Mononuclear cell (primary cell): Measurements from ENCODE around the gene RSPRY1. TPM values are rescaled to one million over a fixed set of nuclear protein-coding genes. Genes with fewer than 3 reads are reported as not detected.
A peak's percentile ranks its signal among the peaks of the same experiment; 100 is the strongest.

ENCODE experiments used
- H3K27me3 ChIP-seq: 2 replicates; pipeline ENCODE4 v1.6.0; 2011; ENCODE audit warnings: low read length, control low read depth; ENCODE audit not compliant: insufficient read depth
- H3K4me1 ChIP-seq: 2 replicates; pipeline ENCODE4 v1.5.1; 2011; ENCODE audit warnings: mild to moderate bottlenecking, low read length, control low read depth; ENCODE audit not compliant: insufficient read depth
- H3K4me3 ChIP-seq: 2 replicates; pipeline ENCODE4 v1.5.1; 2011; ENCODE audit warnings: mild to moderate bottlenecking, low read length, moderate library complexity
- H3K9me3 ChIP-seq: 2 replicates; pipeline ENCODE4 v1.5.1; 2011; ENCODE audit warnings: low read depth, mild to moderate bottlenecking, control low read depth, low read length
- total RNA-seq: library from RNA; depleted of rRNA; stranded (reverse); fragments of >200 nt; gene quantifications from one replicate; pipeline ENCODE4 v1.2.3, GENCODE V29; 2012

Gene RSPRY1
- total RNA-seq, 1 donor = 25.4 TPM

DNA sequence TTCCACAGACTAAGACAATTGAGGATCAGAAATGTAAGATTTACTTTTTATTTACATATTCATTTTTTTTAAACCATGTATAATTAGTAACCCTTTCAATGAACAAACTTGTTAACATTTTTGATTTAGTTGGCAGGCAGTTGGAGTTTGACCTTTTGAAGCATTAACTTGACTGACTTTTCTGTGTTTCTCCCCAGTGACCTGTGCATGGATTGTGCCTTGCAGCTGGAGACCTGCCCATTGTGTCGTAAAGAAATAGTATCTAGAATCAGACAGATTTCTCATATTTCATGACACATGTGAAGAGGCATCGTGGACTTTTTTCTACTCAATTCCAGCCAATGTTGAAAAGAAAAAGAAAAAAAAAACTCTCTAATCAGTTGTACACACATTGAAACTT is 52.6 kb downstream of the RSPRY1 start:
- Histone ChIP-seq H3K4me1 (peaks cover 19% of the 10 kb centered on the region), H3K4me3 (no peak overlapping the region), H3K9me3 (no peaks in the 10 kb centered on the region), H3K27me3 (no peaks in the 10 kb centered on the region)

DNA sequence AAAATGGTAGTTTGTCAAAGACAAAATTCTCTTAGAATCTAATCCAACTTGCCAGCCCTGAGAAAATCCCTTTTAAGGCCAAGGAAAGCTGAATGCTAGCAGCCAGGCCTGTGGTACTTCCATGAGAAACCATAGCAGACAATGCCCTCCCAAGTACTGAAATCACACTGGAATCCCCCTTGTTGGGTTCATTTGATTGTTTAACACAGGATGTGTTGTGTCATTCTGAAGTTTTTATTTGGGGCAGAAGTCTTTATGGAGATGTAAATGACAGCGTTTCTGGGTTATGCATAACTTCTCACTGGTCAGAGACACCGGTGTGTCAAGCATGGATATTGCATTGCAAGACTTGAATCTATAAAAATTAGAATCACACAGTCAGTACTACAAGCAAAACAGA is 53.0 kb downstream of the RSPRY1 start:
- peaks cover 21% of the 10 kb centered on the region for H3K4me1 ChIP-seq
- H3K9me3 ChIP-seq = no peaks in the 10 kb centered on the region
- H3K27me3 ChIP-seq = no peaks in the 10 kb centered on the region
- H3K4me3 ChIP-seq = no peak overlapping the region

DNA sequence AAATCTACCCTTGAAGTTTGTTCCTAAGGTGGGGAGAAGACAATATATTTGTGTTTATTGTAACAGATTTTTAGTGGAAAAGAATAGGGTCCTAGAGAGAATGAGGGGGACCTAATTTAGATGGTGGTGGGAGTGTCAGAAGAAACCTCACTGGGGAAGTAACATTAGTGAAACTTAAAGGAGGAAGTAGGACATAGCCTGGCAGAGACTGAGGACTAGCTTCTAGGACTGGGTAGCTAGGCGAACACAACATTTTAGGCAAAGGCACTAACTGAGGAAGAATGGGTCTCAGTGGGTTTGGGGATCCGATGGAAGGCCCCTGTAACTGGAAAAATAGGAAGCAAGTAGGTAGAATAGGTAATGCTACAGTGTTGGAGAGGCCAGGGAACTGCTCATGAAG is 54.7 kb downstream of the RSPRY1 start:
- Histone ChIP-seq H3K4me1 (peaks cover 24% of the 10 kb centered on the region), H3K4me3 (no peak overlapping the region), H3K27me3 (no peaks in the 10 kb centered on the region), H3K9me3 (no peaks in the 10 kb centered on the region)

DNA sequence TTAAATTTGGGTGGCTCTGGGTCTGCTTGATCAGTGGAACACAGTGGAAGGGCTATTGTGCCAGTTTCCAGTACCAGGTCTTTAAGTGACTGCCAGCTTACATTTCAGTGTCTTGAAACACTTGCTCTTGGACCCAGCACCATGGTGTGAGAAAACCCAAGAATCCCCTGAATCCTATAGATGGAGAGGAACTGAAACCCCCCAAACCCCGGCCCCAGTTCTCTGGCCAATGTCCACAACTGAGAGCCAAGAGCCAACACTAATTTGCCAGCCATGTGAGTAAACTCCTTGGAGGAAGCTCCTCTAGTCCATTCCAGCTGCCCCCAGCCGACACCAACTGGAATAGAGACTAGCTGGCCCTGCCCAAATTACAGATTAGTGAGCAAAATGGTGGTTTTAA is 56.5 kb downstream of the RSPRY1 start:
- Histone ChIP-seq H3K27me3 (no peaks in the 10 kb centered on the region), H3K9me3 (no peaks in the 10 kb centered on the region), H3K4me3 (no peak overlapping the region), H3K4me1 (peaks cover 27% of the 10 kb centered on the region)

DNA sequence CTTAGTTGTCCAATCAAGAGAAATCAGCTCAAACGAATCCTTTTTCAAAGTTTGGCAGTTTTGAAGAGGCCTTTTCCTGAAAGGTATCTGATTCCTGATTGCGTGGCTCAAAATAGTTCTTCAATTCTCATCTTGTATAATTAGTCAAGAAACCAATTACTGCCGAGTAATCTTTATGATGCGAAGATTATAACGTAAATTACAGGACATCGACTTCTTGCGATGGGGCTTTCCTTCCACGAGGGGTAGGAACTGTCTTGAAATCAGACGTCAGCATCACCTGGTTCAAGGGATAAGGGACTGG is 58.3 kb downstream of the RSPRY1 start:
- peak overlapping the region; percentile 67 for H3K4me3 ChIP-seq
- no peaks in the 10 kb centered on the region for H3K9me3 ChIP-seq
- H3K4me1 ChIP-seq = peaks cover 27% of the 10 kb centered on the region
- H3K27me3 ChIP-seq = no peaks in the 10 kb centered on the region

DNA sequence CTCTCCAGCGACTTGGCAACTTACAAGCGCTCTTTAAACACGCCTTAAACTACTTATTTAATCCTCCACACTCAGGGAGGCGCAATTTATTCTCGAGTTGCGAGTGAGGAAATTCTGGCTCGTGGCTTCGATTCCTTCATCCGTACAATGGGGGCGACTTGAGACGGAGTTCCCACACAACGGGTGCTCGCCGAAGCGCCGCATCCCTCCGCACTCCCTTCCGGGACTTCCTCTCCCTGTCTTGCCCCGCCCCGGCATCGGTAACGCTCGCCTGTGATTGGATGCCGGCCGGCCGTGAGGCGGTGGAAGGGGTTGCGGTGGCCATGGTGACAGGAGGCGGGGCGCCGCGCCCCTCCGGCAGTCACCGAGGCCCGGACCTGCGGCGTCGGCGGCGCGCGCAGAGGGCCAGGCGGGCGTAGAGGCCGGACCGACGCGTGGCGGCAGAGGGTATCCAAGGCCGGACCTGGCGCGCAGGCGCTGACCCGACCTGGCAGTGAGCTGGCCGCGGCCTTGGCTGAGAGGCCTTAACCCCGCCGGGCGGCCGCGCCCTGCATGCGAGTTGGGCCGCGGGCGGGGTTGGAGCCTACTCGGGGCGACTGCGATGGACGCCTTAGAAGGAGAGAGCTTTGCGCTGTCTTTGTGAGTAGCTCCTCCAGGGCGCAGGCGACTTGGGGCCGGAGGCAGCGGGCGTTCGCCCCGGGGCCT is 58.8 kb downstream of the RSPRY1 start, which contains the start of gene ARL2BP:
Gene ARL2BP, plus strand, starts transcription at position 493 of the 705 bp plus-strand sequence. Its CDS starts 109 bp downstream, at position 602.
- Histone ChIP-seq H3K9me3 (no peaks in the 10 kb centered on the region), H3K27me3 (no peaks in the 10 kb centered on the region), H3K4me3 (peak within 1 kb of the TSS; percentile 67), H3K4me1 (peaks cover 27% of the 10 kb centered on the region)

DNA sequence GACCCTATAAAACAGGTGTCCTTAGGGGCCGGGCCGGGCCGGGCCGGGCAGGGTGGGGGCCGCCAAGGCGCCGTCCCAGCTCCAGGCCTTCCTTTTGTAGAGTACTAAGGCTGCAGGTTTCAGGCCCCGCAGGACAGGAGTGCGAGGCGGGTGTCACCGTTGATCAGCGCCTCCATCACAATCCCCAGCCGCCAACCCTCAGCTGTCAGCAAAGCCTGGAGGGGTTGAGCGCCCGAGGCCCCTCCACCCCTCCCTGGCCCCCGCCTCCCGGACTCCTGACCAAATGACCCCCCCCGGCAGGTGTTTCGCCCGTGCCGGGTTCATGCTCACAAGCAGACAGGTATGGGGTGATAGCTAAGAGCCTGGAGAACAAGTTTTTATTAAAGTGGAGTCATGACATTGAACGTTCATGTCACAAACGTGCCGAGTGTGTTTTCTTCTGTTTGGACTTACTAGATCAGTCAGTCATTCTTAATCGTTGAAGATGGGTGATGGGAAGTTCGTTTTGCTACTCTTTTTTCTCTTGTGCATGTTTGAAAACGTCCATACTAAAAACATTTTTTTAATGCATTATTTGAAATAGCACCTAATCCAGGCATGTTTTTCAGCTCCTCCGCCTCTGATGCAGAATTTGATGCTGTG is 59.5 kb downstream of the RSPRY1 start:
- peak overlapping the region; percentile 67 for H3K4me3 ChIP-seq
- H3K4me1 ChIP-seq = peaks cover 25% of the 10 kb centered on the region
- no peaks in the 10 kb centered on the region for H3K9me3 ChIP-seq
- H3K27me3 ChIP-seq = no peaks in the 10 kb centered on the region

DNA sequence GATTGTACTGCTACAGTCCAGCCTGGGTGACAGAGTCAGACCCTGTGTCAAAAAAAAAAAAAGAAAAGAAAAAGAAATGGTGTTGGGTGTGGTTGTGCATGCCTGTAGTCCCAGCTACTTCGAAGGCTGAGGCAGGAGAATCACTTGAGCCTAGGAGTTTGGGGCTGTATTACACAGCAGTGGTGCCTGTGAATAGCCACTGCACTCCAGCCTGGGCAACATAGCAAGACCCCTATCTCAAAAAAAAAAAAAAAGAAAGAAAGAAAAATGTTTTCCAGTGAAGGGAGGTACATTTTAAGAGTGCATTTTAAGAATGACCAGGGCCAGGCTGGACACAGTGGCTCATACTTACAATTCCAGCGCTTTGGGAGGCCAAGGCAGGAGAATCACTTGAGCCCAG is 65.2 kb downstream of the RSPRY1 start:
- Histone ChIP-seq H3K27me3 (no peaks in the 10 kb centered on the region), H3K9me3 (no peaks in the 10 kb centered on the region), H3K4me1 (no peaks in the 10 kb centered on the region), H3K4me3 (no peak overlapping the region)

DNA sequence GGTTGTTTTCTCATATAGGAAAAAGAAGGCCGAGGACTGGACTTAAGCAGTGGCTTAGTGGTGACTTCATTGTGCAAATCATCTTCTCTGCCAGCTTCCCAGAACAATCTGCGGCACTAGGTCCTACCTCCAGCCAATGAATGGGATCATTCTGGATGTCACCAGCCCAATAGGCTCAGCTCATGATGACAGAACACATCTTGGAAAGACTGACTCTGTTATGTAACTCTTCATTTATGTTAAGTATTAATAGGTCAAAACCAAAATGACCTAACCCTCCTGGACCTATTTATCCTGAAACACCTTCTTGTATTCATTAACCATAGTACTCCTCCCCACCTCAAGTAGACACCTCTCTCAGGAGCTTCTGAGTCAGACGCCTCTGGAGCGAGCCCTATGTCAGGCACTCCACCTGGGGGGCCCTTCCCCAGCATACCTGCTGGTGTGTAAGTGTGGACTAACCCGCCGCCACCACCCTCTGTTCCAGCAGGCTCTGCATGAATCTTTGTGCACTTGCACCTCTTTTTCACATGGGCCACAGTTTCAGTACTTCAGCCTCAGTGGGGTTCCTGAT is 66.1 kb downstream of the RSPRY1 start:
- Histone ChIP-seq H3K4me1 (no peaks in the 10 kb centered on the region), H3K9me3 (no peaks in the 10 kb centered on the region), H3K27me3 (no peaks in the 10 kb centered on the region), H3K4me3 (no peak overlapping the region)

DNA sequence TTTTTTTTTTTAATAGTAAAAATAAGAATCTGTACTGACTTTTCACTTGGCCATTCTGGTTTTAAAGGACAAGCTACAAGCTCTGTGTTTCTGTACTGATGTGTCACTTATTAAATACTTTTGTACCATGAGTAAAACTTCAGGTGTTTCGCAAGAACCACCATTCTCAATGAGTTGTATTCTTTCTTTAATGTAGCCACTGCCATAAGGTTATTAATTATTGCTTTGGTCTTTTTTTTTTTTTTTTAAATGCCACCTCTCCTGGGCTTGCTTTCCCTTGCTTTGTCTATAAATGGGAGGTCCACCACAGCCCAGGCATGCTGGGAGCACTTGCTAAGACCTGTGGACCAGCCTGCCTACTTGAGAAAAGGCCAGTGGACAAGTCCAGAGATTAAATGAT is 67.3 kb downstream of the RSPRY1 start:
- Histone ChIP-seq H3K4me3 (no peak overlapping the region), H3K27me3 (no peaks in the 10 kb centered on the region), H3K4me1 (no peaks in the 10 kb centered on the region), H3K9me3 (no peaks in the 10 kb centered on the region)

DNA sequence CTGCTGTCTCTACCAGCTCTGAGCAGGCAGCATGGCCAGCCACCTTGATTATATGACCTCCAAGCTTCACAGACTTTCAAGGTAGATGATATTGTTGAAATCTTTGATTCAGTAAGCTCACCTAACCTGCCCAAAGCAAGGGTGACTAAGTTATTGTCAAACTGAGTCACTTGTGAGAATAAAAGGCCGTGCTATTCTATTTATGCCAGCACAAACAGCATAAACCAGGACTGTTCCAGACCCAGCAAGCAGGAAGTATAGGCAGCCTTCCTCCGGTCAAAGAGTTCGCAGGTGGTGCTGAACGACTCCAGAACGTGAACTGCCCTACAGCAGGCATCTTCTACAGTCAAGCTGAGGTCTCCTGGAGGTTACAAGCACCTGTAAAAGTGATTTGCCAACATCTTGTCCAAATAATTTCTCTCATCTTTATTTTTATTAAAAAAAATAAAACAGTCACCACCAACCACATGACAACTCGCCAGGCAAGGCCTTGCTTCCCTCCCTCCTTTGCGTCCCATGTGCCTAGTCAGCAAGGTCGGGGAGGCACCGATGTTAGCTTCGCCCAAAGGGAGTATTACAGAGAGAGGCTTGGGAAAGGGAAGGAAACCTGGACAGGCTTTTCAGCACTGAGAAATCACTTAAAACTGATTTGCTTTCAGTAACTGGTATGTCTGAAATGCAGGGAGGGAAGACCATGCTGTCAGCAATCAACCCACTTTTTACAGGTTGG is 69.7 kb downstream of the RSPRY1 start:
- H3K4me1 ChIP-seq = peaks cover 6% of the 10 kb centered on the region
- no peak overlapping the region for H3K4me3 ChIP-seq
- H3K27me3 ChIP-seq = no peaks in the 10 kb centered on the region
- no peaks in the 10 kb centered on the region for H3K9me3 ChIP-seq

DNA sequence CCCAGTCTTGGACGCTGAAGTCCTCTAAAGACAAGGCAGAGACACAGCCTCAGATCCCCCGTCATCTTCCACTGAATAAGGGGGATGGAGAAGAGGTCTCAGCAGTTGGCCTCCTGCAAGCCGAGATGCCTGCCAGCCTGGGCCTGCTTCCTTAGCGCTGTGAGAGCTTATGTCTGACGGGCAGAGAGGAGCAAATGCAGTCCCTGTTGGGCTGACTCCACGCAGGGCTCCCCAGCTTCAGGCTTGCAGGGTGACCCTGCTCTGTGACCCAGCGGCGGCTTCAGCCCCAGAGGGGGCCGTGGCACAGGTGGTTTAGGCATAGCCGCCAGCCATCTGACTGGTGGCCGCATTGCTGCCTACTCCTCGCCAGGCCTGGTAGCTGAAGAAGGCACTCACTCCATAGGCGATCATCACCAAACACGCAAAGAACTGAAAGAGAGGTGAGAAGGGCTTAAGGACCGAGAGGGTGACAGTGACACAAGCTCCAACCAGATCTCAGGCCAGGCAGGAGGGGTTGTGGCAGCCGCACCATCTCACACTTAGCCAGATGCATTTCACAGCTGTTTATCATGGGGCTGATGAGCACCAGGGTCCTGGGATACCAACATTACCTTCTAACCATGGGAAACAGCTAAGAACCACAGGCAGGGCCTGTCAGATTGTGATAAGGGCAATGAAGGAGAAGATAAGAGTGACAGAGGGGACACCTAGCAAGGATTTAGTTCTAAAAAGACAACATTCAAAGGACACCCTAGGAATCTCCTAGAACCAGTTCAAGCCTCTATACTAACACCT is 70.7 kb downstream of the RSPRY1 start:
- Histone ChIP-seq H3K9me3 (no peaks in the 10 kb centered on the region), H3K4me1 (peaks cover 6% of the 10 kb centered on the region), H3K27me3 (no peaks in the 10 kb centered on the region), H3K4me3 (no peak overlapping the region)

DNA sequence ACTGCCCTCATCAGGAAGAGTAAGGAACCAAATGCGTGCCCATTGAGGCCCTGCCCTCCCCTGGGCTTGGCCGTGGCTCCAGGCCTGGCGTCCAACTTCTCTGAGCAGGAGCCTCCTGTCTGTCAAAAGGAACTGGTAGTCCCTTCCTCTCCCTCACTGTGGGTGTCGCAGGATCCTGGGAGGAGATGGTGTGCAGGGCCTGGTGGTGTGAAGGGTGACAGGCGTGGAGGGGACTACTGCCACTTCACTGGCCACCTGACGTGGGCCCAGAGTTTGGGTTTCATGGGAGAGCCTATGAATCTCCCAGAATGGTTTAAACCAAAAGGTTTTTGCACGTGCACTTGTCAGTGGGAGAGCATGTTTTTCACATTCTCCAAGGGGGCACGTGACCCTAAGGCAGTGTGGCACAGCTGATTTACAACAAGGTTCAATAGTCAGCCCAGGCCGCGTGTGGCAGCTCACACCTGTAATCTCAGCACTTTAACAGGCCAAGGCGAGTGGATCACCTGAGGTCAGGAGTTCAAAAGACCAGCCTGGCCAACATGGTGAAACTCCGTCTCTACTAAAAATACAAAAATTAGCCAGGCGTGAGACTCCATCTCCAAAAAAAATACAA is 71.4 kb downstream of the RSPRY1 start:
- Histone ChIP-seq H3K9me3 (no peaks in the 10 kb centered on the region), H3K4me3 (no peak overlapping the region), H3K27me3 (no peaks in the 10 kb centered on the region), H3K4me1 (peaks cover 6% of the 10 kb centered on the region)

DNA sequence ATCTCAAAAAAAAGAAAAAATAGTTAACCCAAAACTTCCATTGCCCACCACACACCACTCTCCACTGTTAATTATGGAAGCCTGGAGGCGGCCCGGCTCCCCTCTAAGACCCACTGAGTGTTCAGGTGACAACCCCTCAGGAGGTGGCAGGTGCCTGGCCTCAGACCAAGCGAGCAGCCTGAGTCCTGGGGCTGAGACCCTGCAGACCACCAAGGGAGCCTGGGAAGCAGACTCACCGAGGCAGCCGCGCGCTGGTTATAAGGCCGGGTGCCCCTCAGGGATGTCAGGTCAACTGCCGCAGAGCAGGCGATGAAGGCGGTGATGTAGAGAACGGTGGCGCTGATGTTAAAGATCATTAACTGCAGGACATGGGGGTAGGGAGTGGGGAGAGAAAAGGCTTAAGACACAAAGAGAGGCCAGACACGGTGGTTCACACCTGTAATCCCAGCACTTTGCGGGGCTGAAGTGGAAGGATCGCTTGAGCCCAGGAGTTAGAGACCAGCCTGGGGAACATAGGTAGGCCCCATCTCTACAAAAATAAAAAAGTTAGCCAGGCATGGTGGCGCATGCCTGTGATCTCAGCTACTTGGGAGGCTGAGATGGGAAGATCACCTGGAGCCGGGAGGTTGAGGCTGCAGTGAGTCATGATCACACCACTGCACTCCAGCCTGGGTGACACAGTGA is 72.2 kb downstream of the RSPRY1 start:
- Histone ChIP-seq H3K4me3 (no peak overlapping the region), H3K27me3 (no peaks in the 10 kb centered on the region), H3K4me1 (peaks cover 6% of the 10 kb centered on the region), H3K9me3 (no peaks in the 10 kb centered on the region)
